Fibroblast of skin of back (primary cell): Measurements from ENCODE around the gene HAUS2. TPM values are rescaled to one million over a fixed set of nuclear protein-coding genes. Genes with fewer than 3 reads are reported as not detected.
"Not testable (repeated sequence)": the region's sequence is repeated elsewhere in the genome, so short reads cannot be mapped to it uniquely, and the experiment has no call there.

Source experiments
- DNase-seq: peaks from one replicate; pipeline ENCODE4 v3.0.0-alpha.2; 2013
- polyA plus RNA-seq, 2 experiments: library from polyadenylated mRNA; unstranded; fragments of 120-200 nt; gene quantifications; one replicate each; pipeline ENCODE4 v1.2.1, GENCODE V29; 2013; ENCODE audit not compliant: insufficient read length in 2 of 2

The HAUS2 gene
- polyA plus RNA-seq (2013, experiment 1 of 2; ENCODE audit: insufficient read length): 22.9 TPM
- 13.7 TPM for polyA plus RNA-seq (2013, experiment 2 of 2; ENCODE audit: insufficient read length)

- DNase-seq: peak; percentile 84
Observed at GRCh38 chr15:42548249-42549031, at the start of gene HAUS2, which contains the start of gene LRRC57. TSS of gene HAUS2 (plus strand) at chr15:42548838. CDS start at chr15:42548873, 35 bp downstream. TSS of gene LRRC57 (minus strand) at chr15:42548793. CDS start at chr15:42548434, 359 bp downstream.

- peak; percentile 33 for DNase-seq
Observed at GRCh38 chr15:42499858-42500609, 48.6 kb upstream of the HAUS2 start.

GRCh38 chr15:42502477-42502876 lies 46.2 kb upstream of the HAUS2 start:
- DNase-seq: no peak

GRCh38 chr15:42503825-42504224 lies 44.8 kb upstream of the HAUS2 start:
- DNase-seq: no peak

GRCh38 chr15:42504631-42505030 lies 44.0 kb upstream of the HAUS2 start:
- no peak for DNase-seq

- peak; percentile 43 for DNase-seq
Observed at GRCh38 chr15:42507514-42507913, 41.1 kb upstream of the HAUS2 start.

GRCh38 chr15:42508263-42508690 lies 40.4 kb upstream of the HAUS2 start:
- DNase-seq: no peak

- DNase-seq: no peak
Observed at GRCh38 chr15:42510258-42511006, 38.2 kb upstream of the HAUS2 start.

- peak; percentile 40 for DNase-seq
Observed at GRCh38 chr15:42511007-42511391, 37.6 kb upstream of the HAUS2 start.

GRCh38 chr15:42523331-42523730 lies 25.3 kb upstream of the HAUS2 start:
- DNase-seq: no peak

GRCh38 chr15:42528970-42529369 lies 19.7 kb upstream of the HAUS2 start:
- no peak for DNase-seq

GRCh38 chr15:42533246-42533645 lies 15.4 kb upstream of the HAUS2 start:
- DNase-seq: no peak

- DNase-seq: no peak
Observed at GRCh38 chr15:42544853-42545629, 3.6 kb upstream of the HAUS2 start.

- DNase-seq: peak; percentile 26
Observed at GRCh38 chr15:42547918-42548248, 755 bp upstream of the HAUS2 start.

GRCh38 chr15:42549032-42549491 lies 424 bp downstream of the HAUS2 start:
- DNase-seq: peak; percentile 46

GRCh38 chr15:42549741-42550392 lies 1.2 kb downstream of the HAUS2 start:
- DNase-seq: no peak

- no peak for DNase-seq
Observed at GRCh38 chr15:42553554-42553953, 4.9 kb downstream of the HAUS2 start.

- DNase-seq: not testable (repeated sequence)
Observed at GRCh38 chr15:42556550-42557207, 8.0 kb downstream of the HAUS2 start.

- DNase-seq: no peak
Observed at GRCh38 chr15:42558739-42559138, 10.1 kb downstream of the HAUS2 start.

- peak; percentile 99 for DNase-seq
Observed at GRCh38 chr15:42575188-42576039, 26.8 kb downstream of the HAUS2 start, which contains the start of gene STARD9. TSS of gene STARD9 (plus strand) at chr15:42575606. CDS start at chr15:42575716, 110 bp downstream.
